HepG2 (cell line): ENCODE data around the gene MAN2C1. TPM values are rescaled to one million over a fixed set of nuclear protein-coding genes. Genes with fewer than 3 reads are reported as not detected.

Source experiments
- ATAC-seq: fragments of 200-7000 bp; cut with Tn5 transposase; 3 replicates; pipeline ENCODE4 v1.9.1; 2020; ENCODE audit warnings: mild to moderate bottlenecking, moderate library complexity
- BruUV-seq: library from RNA; stranded (reverse); fragments of 400-500 nt; replicated peaks from 2 replicates; lab custom pipeline; 2021; lab: Mats Ljungman, UMichigan
- CTCF ChIA-PET: fragments of 300-600 bp; formaldehyde crosslinking; extraction: SDS; loops from one replicate; lab custom pipeline; 2021; ENCODE audit warnings: low total read pairs, inconsistent platforms, low intra/inter-chr PET ratio; lab: Yijun Ruan, JAX
- POLR2A ChIA-PET: fragments of 350-600 bp; sonication (Branson Sonifier 250); formaldehyde crosslinking; loops from one replicate; lab custom pipeline; 2020; ENCODE audit warnings: antibody characterized with exemption, inconsistent platforms; lab: Yijun Ruan, JAX
- DNase-seq: peaks from one replicate; pipeline ENCODE4 v3.0.0-alpha.2; 2015; ENCODE audit warnings: low spot score
- FAIRE-seq: peaks from 3 replicates; lab custom pipeline; 2011; peaks lifted over from hg19 to GRCh38; lab: Jason Lieb, UNC
- H2AFZ ChIP-seq: one replicate; pipeline ENCODE4 v1.6.1; 2011; ENCODE audit warnings: low read length, inconsistent platforms
- H3K27ac ChIP-seq: fragments of 300-600 bp; 3 replicates; pipeline ENCODE4 v1.8.0; 2011; ENCODE audit warnings: mixed run types, mild to moderate bottlenecking, mixed read lengths, low read length, inconsistent platforms; ENCODE audit not compliant: insufficient read depth; ENCODE audit errors: extremely low read length
- H3K27me3 ChIP-seq, 2 experiments: fragments of 200-600 bp in 1 of 2; 2 replicates in 1 of 2; 3 replicates in 1 of 2; pipeline versions ENCODE4 v1.6.0 to v1.8.0; 2011; ENCODE audit warnings: low read length in 2 of 2, mild to moderate bottlenecking in 2 of 2, moderate library complexity in 2 of 2, inconsistent platforms in 1 of 2; ENCODE audit not compliant: insufficient read depth in 2 of 2, control insufficient read depth in 1 of 2
- H3K36me3 ChIP-seq, 2 experiments: fragments of 200-600 bp in 1 of 2; replicated peaks in 1 of 2; 2 replicates in 1 of 2; 3 replicates in 1 of 2; pipeline versions ENCODE4 v1.5.1 to v1.8.0; 2011; ENCODE audit warnings: low read length in 2 of 2, inconsistent platforms in 1 of 2; ENCODE audit not compliant: insufficient read depth in 2 of 2, control insufficient read depth in 1 of 2
- H3K4me1 ChIP-seq: 2 replicates; pipeline ENCODE4 v1.5.1; 2012; ENCODE audit warnings: low read length, inconsistent platforms; ENCODE audit not compliant: insufficient read depth
- H3K4me2 ChIP-seq: 2 replicates; pipeline ENCODE4 v1.6.0; 2011; ENCODE audit warnings: low read depth, low read length, inconsistent platforms
- H3K4me3 ChIP-seq, 3 experiments: fragments of 200-600 bp in 1 of 3; sonication (generic), shearing (Covaris generic) in 1 of 3; replicated peaks in 1 of 3; 2 replicates each; pipeline ENCODE4 v1.5.1; 2011 to 2016; ENCODE audit warnings: low read length in 3 of 3, inconsistent platforms in 2 of 3, low read depth in 2 of 3, mild to moderate bottlenecking in 2 of 3, control low read depth in 1 of 3, mixed read lengths in 1 of 3; ENCODE audit not compliant: insufficient read depth in 1 of 3
- H3K79me2 ChIP-seq: one replicate; pipeline ENCODE4 v1.6.1; 2011; ENCODE audit warnings: low read length, inconsistent platforms; ENCODE audit not compliant: insufficient read depth
- H3K9ac ChIP-seq: 2 replicates; pipeline ENCODE4 v1.6.0; 2011; ENCODE audit warnings: mild to moderate bottlenecking, low read depth, low read length, inconsistent platforms; ENCODE audit not compliant: insufficient read depth
- H3K9me3 ChIP-seq: 2 replicates; pipeline ENCODE4 v1.5.1; 2012; ENCODE audit warnings: mild to moderate bottlenecking, low read length
- H4K20me1 ChIP-seq: 2 replicates; pipeline ENCODE4 v1.6.0; 2011; ENCODE audit warnings: inconsistent platforms, mild to moderate bottlenecking, low read length, moderate library complexity; ENCODE audit not compliant: insufficient read depth
- GLI4 ChIP-seq: sonication (generic); formaldehyde crosslinking; IDR thresholded peaks from 2 replicates; pipeline ENCODE4 v1.5.1; 2020; ENCODE audit warnings: missing genetic modification reagents, mild to moderate bottlenecking, moderate library complexity, borderline replicate concordance
- NCOR1 ChIP-seq: fragments of 200-600 bp; sonication (generic); IDR thresholded peaks from 2 replicates; pipeline ENCODE4 v1.7.0; 2017; ENCODE audit warnings: antibody characterized with exemption, low read length, borderline replicate concordance
- PAF1 ChIP-seq: IDR thresholded peaks from 2 replicates; pipeline ENCODE4 v1.6.1; 2016; ENCODE audit warnings: missing genetic modification reagents, missing compliant biosample characterization
- PCBP1 ChIP-seq: fragments of 200-400 bp; formaldehyde crosslinking; IDR thresholded peaks from 2 replicates; pipeline ENCODE4 v1.6.1; 2017; ENCODE audit warnings: mild to moderate bottlenecking, low read depth, low read length, borderline replicate concordance
- SP2 ChIP-seq: sonication (generic); formaldehyde crosslinking; IDR thresholded peaks from 2 replicates; pipeline ENCODE4 v1.5.1; 2020; ENCODE audit warnings: mild to moderate bottlenecking, missing genetic modification reagents
- TBX3 ChIP-seq: fragments of 450-650 bp; IDR thresholded peaks from 2 replicates; pipeline ENCODE4 v1.6.1; 2017; ENCODE audit warnings: antibody characterized with exemption, mild to moderate bottlenecking, inconsistent platforms, borderline replicate concordance
- ZMYM2 ChIP-seq: sonication (generic); formaldehyde crosslinking; IDR thresholded peaks from 2 replicates; pipeline ENCODE4 v1.8.0; 2022; ENCODE audit warnings: mild to moderate bottlenecking, missing genetic modification reagents
- ZNF615 ChIP-seq: sonication (generic); formaldehyde crosslinking; IDR thresholded peaks from 2 replicates; pipeline ENCODE4 v1.5.0; 2020; ENCODE audit warnings: mild to moderate bottlenecking, missing genetic modification reagents, borderline replicate concordance
- ZNF670 ChIP-seq: sonication (generic); formaldehyde crosslinking; IDR thresholded peaks from 2 replicates; pipeline ENCODE4 v1.8.0; 2022; ENCODE audit warnings: mild to moderate bottlenecking, missing genetic modification reagents, borderline replicate concordance
- ZNF788 ChIP-seq: sonication (generic); formaldehyde crosslinking; IDR thresholded peaks from 2 replicates; pipeline ENCODE4 v1.5.0; 2020; ENCODE audit warnings: mild to moderate bottlenecking, missing genetic modification reagents, borderline replicate concordance
- WGBS: methylation state at CpG from one replicate; pipeline ENCODE4 v1.1.6; 2017; ENCODE audit warnings: low lambda C conversion rate; 5-methylcytosine and 5-hydroxymethylcytosine counted together
- in situ Hi-C: cut with HindIII; loops from 2 replicates; pipeline ENCODE4 v1.10.0; 2017; ENCODE audit warnings: low pct_unique_long_range_greater_than_20kb; ENCODE audit not compliant: extremely low pct_ligation_motif_present
- intact Hi-C: fragments of 100-400 bp; cut with micrococcal nuclease; formaldehyde crosslinking; loops from one replicate; pipeline ENCODE4 v1.10.0; 2022; ENCODE audit not compliant: unreplicated experiment
- polyA plus RNA-seq, 8 experiments: library from polyadenylated mRNA; depleted of rRNA in 3 of 8; stranded (reverse) in 7 of 8; unstranded in 1 of 8; fragments of >200 nt; fragmentation: Illumina TruSeq in 4 of 8; extraction: Trizol in 4 of 8; gene quantifications; 2 replicates each; pipeline versions ENCODE4 v1.2.1 to v1.2.3, GENCODE V29; 2011 to 2016; ENCODE audit warnings: low read depth in 4 of 8, missing spikeins in 1 of 8, mixed read lengths in 1 of 8; ENCODE audit not compliant: insufficient read depth in 1 of 8
- total RNA-seq, 5 experiments: library from RNA; depleted of rRNA; stranded (reverse); fragments of >200 nt; fragmentation: Illumina TruSeq; extraction: Trizol; gene quantifications; 2 replicates each; pipeline ENCODE4 v1.2.3, GENCODE V29; 2016; ENCODE audit warnings: low read depth in 1 of 5
- TF ChIP-seq, protein P1 (sequence below): sonication (generic); formaldehyde crosslinking; IDR thresholded peaks from 2 replicates; pipeline ENCODE4 v1.5.0; 2020; ENCODE audit warnings: missing genetic modification reagents
- TF ChIP-seq, protein P2 (sequence below): IDR thresholded peaks from 2 replicates; pipeline ENCODE4 v1.6.1; 2016; ENCODE audit warnings: mild to moderate bottlenecking, missing biosample characterization, missing genetic modification reagents
- TF ChIP-seq, protein P3 (sequence below): IDR thresholded peaks from 2 replicates; pipeline ENCODE4 v1.6.1; 2016

The MAN2C1 gene
- total and polyA plus RNA-seq, 2 of the 13 experiments (the other 11 are each of a cell fraction or from before 2014, with no cell fraction given) = 62.6 to 71.0 TPM

DNA sequence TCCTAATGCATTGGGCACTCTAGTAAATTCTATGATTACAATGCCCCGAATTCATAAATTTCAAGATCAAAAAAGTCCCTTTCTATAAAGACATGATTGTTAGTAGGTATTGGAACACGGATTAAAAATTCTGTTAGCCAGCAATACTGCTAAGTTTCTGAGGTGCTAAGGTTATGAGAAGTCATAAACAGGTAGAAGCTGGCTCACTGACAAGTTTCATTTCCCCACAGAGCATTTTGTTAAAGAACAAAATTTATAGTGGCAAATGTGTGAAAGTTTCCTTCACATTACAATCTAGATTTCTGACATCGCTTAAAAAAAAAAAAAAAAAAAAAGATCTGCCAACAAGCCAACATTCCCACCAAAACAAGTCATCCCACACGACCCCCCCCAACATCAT lies 12.4 kb upstream of the MAN2C1 start:
- Histone ChIP-seq H3K9me3 (no peaks in the 10 kb centered on the region), H2AFZ (no peak overlapping the region), H3K79me2 (no peaks in the 10 kb centered on the region), H3K4me3 (no peak overlapping the region), H3K36me3 (peaks cover 10 to 59% of the 10 kb centered on the region in 2 experiments), H3K4me2 (no peak overlapping the region), H4K20me1 (no peaks in the 10 kb centered on the region), H3K9ac (no peak overlapping the region), H3K27me3 (no peaks in the 10 kb centered on the region)
- WGBS = 96% methylated on average over 4 of the region's 4 CpGs
- intact Hi-C loops = no loop called here
- ATAC-seq (no peak), FAIRE-seq (no peak), DNase-seq (no peak)
- in situ Hi-C loops = no loop called here
- POLR2A ChIA-PET = no interaction called here
- no TSS peak for BruUV-seq
- TF ChIP-seq, protein P1, sequence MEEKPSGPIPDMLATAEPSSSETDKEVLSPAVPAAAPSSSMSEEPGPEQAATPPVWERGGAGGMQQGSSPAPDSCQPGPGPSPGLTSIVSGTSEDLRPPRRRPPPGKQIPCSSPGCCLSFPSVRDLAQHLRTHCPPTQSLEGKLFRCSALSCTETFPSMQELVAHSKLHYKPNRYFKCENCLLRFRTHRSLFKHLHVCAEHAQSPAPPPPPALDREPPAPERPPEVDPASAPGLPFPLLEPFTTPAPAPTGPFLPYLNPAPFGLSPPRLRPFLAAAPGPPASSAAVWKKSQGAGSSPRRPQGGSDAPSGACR (CRISPR knock-in tag) = no peak
- TF ChIP-seq ZNF615 (CRISPR knock-in tag) (no peak), ZNF670 (CRISPR knock-in tag) (no peak), SP2 (no peak), NCOR1 (no peak), ZNF788 (CRISPR knock-in tag) (no peak), TBX3 (no peak), PCBP1 (no peak), ZMYM2 (no peak), PAF1 (CRISPR knock-in tag) (no peak), GLI4 (no peak)
- TF ChIP-seq, protein P2, sequence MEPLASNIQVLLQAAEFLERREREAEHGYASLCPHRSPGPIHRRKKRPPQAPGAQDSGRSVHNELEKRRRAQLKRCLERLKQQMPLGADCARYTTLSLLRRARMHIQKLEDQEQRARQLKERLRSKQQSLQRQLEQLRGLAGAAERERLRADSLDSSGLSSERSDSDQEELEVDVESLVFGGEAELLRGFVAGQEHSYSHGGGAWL (CRISPR knock-in tag) = no peak
- TF ChIP-seq, protein P3, sequence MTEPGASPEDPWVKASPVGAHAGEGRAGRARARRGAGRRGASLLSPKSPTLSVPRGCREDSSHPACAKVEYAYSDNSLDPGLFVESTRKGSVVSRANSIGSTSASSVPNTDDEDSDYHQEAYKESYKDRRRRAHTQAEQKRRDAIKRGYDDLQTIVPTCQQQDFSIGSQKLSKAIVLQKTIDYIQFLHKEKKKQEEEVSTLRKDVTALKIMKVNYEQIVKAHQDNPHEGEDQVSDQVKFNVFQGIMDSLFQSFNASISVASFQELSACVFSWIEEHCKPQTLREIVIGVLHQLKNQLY (CRISPR knock-in tag) = no peak
- TF ChIP-seq, all 625 proteins: peak for 0
- H3K27ac ChIP-seq = no peak overlapping the region
- H3K4me1 ChIP-seq = no peaks in the 10 kb centered on the region
- CTCF ChIA-PET = no interaction called here
